HepG2 (cell line): ENCODE measurements around the gene ATXN2. TPM values are rescaled to one million over a fixed set of nuclear protein-coding genes. Genes with fewer than 3 reads are reported as not detected.
A peak's percentile ranks its signal among the peaks of the same experiment; 100 is the strongest.

ENCODE experiments used
- ARID2 ChIP-seq: sonication (generic); formaldehyde crosslinking; IDR thresholded peaks from 2 replicates; pipeline ENCODE4 v1.8.1; 2022; ENCODE audit warnings: mild to moderate bottlenecking, missing genetic modification reagents, borderline replicate concordance
- ARNT2 ChIP-seq: sonication (generic); formaldehyde crosslinking; IDR thresholded peaks from 2 replicates; pipeline ENCODE4 v1.8.0; 2022; ENCODE audit warnings: mild to moderate bottlenecking, low read depth, missing genetic modification reagents, moderate library complexity
- FOXM1 ChIP-seq: sonication (generic); formaldehyde crosslinking; IDR thresholded peaks from 2 replicates; pipeline ENCODE4 v1.5.0; 2020; ENCODE audit warnings: missing genetic modification reagents
- GTF3A ChIP-seq: sonication (generic); formaldehyde crosslinking; conservative IDR thresholded peaks from 2 replicates; pipeline ENCODE4 v1.4.0; 2020; ENCODE audit warnings: mild to moderate bottlenecking, missing genetic modification reagents
- HOXA5 ChIP-seq: sonication (generic); formaldehyde crosslinking; IDR thresholded peaks from 2 replicates; pipeline ENCODE4 v1.4.0; 2020; ENCODE audit warnings: missing genetic modification reagents
- JDP2 ChIP-seq: sonication (generic); formaldehyde crosslinking; IDR thresholded peaks from 2 replicates; pipeline ENCODE4 v1.8.1; 2022; ENCODE audit warnings: missing genetic modification reagents, borderline replicate concordance
- MAFG ChIP-seq: sonication (generic); formaldehyde crosslinking; IDR thresholded peaks from 2 replicates; pipeline ENCODE4 v1.5.1; 2020; ENCODE audit warnings: mild to moderate bottlenecking, missing genetic modification reagents
- MAFK ChIP-seq, 2 experiments: IDR thresholded peaks in 1 of 2; conservative IDR thresholded peaks in 1 of 2; 2 replicates each; pipeline ENCODE4 v1.6.1; 2011; ENCODE audit warnings: improper control_type of control experiment in 2 of 2, low read length in 2 of 2
- SALL1 ChIP-seq: sonication (generic); formaldehyde crosslinking; IDR thresholded peaks from 2 replicates; pipeline ENCODE4 v1.8.0; 2022; ENCODE audit warnings: mild to moderate bottlenecking, missing genetic modification reagents
- SAP130 ChIP-seq: IDR thresholded peaks from 2 replicates; pipeline ENCODE4 v1.6.1; 2016; ENCODE audit warnings: low read depth
- TBX2 ChIP-seq: sonication (generic); formaldehyde crosslinking; IDR thresholded peaks from 2 replicates; pipeline ENCODE4 v1.5.0; 2020; ENCODE audit warnings: missing genetic modification reagents, mild to moderate bottlenecking, borderline replicate concordance
- YEATS4 ChIP-seq: sonication (generic); formaldehyde crosslinking; IDR thresholded peaks from 2 replicates; pipeline ENCODE4 v1.4.0; 2020; ENCODE audit warnings: missing genetic modification reagents, borderline replicate concordance
- ZNF264 ChIP-seq: sonication (generic); formaldehyde crosslinking; IDR thresholded peaks from 2 replicates; pipeline ENCODE4 v1.4.0; 2020; ENCODE audit warnings: missing genetic modification reagents
- ZNF772 ChIP-seq: sonication (generic); formaldehyde crosslinking; IDR thresholded peaks from 2 replicates; pipeline ENCODE4 v1.5.0; 2020; ENCODE audit warnings: mild to moderate bottlenecking, missing genetic modification reagents
- polyA plus RNA-seq, 8 experiments: library from polyadenylated mRNA; depleted of rRNA in 3 of 8; stranded (reverse) in 7 of 8; unstranded in 1 of 8; fragments of >200 nt; fragmentation: Illumina TruSeq in 4 of 8; extraction: Trizol in 4 of 8; gene quantifications; 2 replicates each; pipeline versions ENCODE4 v1.2.1 to v1.2.3, GENCODE V29; 2011 to 2016; ENCODE audit warnings: low read depth in 4 of 8, missing spikeins in 1 of 8, mixed read lengths in 1 of 8; ENCODE audit not compliant: insufficient read depth in 1 of 8
- total RNA-seq, 5 experiments: library from RNA; depleted of rRNA; stranded (reverse); fragments of >200 nt; fragmentation: Illumina TruSeq; extraction: Trizol; gene quantifications; 2 replicates each; pipeline ENCODE4 v1.2.3, GENCODE V29; 2016; ENCODE audit warnings: low read depth in 1 of 5
- TF ChIP-seq, protein P1 (sequence below): IDR thresholded peaks from 2 replicates; pipeline ENCODE4 v1.6.1; 2016; ENCODE audit warnings: missing biosample characterization, missing genetic modification reagents, low read depth
- TF ChIP-seq, protein P2 (sequence below): sonication (generic); formaldehyde crosslinking; IDR thresholded peaks from 2 replicates; pipeline ENCODE4 v1.4.0; 2020; ENCODE audit warnings: mild to moderate bottlenecking, missing genetic modification reagents
- TF ChIP-seq, protein P3 (sequence below): sonication (generic); formaldehyde crosslinking; IDR thresholded peaks from 2 replicates; pipeline ENCODE4 v1.4.0; 2020; ENCODE audit warnings: missing genetic modification reagents
- TF ChIP-seq, protein P4 (sequence below): sonication (generic); formaldehyde crosslinking; IDR thresholded peaks from 2 replicates; pipeline ENCODE4 v1.5.0; 2020; ENCODE audit warnings: missing genetic modification reagents

The ATXN2 gene
- total and polyA plus RNA-seq, 2 of the 13 experiments (the other 11 are each of a cell fraction or from before 2014, with no cell fraction given), result 18.1 to 27.1 TPM

DNA sequence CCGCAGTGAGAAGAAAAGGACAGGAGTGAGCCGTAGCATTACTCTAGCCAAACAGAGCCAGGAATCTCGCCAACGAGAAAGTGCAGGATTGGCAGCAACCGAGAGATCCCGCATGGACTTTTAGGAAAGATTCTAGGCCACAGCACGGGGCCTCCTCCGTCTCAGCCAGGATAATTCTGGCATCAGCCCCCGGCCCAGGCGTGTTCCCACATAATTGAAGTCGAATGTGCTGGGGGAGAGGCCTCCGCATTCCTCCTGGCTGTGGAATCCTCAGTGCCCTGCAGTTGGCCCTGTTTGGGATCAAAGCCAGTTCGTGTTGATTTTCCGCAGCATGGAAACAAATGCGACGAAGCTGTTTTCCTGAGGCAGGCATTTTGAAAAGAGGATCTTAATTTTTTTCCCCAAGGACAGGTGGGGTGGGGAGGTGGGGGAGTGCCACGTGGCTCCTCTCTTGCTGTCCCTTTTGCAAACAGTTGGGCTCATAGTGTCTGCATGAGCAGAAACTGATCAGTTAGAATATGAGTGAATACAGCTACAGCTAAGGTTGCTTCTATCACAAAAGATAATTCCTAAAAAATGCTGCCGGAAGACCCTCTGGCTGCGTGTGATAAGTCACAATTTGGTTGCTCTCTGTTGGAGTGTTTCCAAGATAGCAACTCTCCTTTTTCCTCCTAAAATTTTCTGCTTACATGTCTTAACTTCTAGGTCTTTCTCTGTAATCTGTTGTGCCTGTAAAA, 37.3 kb upstream of the ATXN2 start (continued):
- TF ChIP-seq ZNF264 (no peak), ZNF772 (CRISPR knock-in tag) (no peak), TBX2 (CRISPR knock-in tag) (peak; percentile 10; the same call in 1 of the 2 replicates), SALL1 (CRISPR knock-in tag) (0 out of 2 replicates have a peak, but pooled peaks have one; percentile 15), SAP130 (CRISPR knock-in tag) (peak; percentile 27; the same call in 1 of the 2 replicates), HOXA5 (CRISPR knock-in tag) (no peak), MAFG (CRISPR knock-in tag) (no peak), MAFK (conservative IDR thresholded peaks at IDR 0.05 in 1 of 2, IDR thresholded peaks at IDR 0.05 in 1 of 2; ENCODE audit: low read length in 2 of 2) (no peak), ARNT2 (no peak), FOXM1 (CRISPR knock-in tag) (no peak), ARID2 (CRISPR knock-in tag) (0 out of 2 replicates have a peak, but pooled peaks have one; percentile 28), GTF3A (CRISPR knock-in tag) (no peak), JDP2 (CRISPR knock-in tag) (no peak), YEATS4 (peak; percentile 45; the same call in 1 of the 2 replicates)
- TF ChIP-seq, protein P1, sequence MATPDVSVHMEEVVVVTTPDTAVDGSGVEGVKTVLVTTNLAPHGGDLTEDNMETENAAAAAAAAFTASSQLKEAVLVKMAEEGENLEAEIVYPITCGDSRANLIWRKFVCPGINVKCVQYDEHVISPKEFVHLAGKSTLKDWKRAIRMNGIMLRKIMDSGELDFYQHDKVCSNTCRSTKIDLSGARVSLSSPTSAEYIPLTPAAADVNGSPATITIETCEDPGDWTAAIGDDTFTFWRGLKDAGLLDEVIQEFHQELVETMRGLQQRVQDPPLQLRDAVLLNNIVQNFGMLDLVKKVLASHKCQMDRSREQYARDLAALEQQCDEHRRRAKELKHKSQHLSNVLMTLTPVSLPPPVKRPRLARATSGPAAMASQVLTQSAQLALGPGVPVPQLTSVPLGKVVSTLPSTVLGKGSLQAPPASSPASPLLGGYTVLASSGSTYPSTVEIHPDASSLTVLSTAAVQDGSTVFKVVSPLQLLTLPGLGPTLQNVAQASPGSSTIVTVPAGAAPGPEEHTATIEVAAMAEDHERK (CRISPR knock-in tag), result no peak
- TF ChIP-seq, protein P2, sequence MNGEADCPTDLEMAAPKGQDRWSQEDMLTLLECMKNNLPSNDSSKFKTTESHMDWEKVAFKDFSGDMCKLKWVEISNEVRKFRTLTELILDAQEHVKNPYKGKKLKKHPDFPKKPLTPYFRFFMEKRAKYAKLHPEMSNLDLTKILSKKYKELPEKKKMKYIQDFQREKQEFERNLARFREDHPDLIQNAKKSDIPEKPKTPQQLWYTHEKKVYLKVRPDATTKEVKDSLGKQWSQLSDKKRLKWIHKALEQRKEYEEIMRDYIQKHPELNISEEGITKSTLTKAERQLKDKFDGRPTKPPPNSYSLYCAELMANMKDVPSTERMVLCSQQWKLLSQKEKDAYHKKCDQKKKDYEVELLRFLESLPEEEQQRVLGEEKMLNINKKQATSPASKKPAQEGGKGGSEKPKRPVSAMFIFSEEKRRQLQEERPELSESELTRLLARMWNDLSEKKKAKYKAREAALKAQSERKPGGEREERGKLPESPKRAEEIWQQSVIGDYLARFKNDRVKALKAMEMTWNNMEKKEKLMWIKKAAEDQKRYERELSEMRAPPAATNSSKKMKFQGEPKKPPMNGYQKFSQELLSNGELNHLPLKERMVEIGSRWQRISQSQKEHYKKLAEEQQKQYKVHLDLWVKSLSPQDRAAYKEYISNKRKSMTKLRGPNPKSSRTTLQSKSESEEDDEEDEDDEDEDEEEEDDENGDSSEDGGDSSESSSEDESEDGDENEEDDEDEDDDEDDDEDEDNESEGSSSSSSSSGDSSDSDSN (CRISPR knock-in tag), result no peak
- TF ChIP-seq, protein P3, sequence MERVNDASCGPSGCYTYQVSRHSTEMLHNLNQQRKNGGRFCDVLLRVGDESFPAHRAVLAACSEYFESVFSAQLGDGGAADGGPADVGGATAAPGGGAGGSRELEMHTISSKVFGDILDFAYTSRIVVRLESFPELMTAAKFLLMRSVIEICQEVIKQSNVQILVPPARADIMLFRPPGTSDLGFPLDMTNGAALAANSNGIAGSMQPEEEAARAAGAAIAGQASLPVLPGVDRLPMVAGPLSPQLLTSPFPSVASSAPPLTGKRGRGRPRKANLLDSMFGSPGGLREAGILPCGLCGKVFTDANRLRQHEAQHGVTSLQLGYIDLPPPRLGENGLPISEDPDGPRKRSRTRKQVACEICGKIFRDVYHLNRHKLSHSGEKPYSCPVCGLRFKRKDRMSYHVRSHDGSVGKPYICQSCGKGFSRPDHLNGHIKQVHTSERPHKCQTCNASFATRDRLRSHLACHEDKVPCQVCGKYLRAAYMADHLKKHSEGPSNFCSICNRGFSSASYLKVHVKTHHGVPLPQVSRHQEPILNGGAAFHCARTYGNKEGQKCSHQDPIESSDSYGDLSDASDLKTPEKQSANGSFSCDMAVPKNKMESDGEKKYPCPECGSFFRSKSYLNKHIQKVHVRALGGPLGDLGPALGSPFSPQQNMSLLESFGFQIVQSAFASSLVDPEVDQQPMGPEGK, result 0 out of 2 replicates have a peak, but pooled peaks have one; percentile 24
- TF ChIP-seq, protein P4, sequence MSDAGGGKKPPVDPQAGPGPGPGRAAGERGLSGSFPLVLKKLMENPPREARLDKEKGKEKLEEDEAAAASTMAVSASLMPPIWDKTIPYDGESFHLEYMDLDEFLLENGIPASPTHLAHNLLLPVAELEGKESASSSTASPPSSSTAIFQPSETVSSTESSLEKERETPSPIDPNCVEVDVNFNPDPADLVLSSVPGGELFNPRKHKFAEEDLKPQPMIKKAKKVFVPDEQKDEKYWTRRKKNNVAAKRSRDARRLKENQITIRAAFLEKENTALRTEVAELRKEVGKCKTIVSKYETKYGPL (CRISPR knock-in tag), result no peak
